NCI-H1105 treated with DMSO at 0.1 percent for 48 hours (cell line): ENCODE results near the gene MOB2.

Experiments used
- DNase-seq: peaks from one replicate; lab custom pipeline; 2025; lab: John Stamatoyannopoulos, UW

MOB2 gene

DNA sequence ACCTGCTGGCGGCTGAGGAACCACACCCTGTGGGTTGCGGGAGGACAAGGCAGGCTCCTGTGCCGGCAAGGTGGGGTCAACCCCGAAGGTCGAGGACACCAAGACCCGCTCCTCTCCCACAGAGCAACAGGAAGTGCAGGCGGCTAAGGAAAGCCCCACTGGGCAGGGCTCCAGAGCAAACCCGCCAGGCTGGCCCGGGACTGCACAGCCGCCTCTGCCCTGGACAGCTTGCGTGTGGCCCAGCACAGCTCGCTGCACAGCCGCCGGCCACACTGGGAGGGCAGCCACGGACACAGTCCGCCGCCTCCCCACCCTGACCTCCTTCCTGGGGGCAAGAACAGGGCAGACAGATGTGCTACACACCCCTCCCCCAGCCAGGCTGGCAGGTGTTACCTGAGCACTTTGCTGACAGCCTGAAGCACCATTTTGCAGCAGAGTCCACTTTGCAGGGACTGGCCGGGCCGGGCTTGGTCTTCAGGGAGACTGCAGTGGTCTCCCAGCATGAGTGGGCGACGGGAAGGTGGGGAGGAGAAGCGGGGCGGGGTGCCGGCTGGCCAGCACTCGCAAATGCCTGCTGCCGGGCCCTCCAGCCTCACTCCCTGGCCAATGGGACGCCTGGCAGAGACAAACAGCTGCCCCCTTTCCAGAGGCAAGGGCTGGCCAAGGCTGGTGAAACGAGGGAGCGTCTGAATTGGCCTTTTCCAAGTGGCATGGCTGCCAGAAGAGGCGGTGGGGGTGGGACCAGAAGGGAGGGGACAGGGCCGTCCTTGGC lies at the start of gene MOB2:
TSS of gene MOB2 (minus strand) at position 726 of the 772 bp plus-strand sequence. CDS start at position 503, 223 bp downstream.
- DNase-seq, result no peak

GRCh38 chr11:1534682-1535081 lies 48.1 kb upstream of the MOB2 start:
- DNase-seq, result no peak

DNA sequence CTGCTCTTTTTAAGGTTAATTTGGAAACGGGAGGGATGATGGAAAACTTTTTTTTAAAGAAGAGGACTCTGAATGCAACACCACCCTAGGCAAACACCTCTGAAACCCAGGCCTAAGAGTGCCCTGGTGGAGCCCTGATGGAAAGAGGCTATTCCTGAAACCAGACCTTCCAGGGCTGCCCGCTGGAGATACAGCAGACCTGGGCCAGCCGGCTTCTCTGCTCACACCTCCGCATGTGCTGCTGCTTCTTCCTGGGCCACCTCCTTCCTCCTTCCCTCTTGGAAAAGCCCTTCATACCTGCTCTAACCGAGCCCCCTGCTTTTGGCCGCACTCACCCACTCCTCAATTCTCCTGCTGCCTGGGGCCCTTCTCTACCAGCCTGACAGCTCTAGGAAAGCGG lies 47.6 kb upstream of the MOB2 start:
- DNase-seq, result no peak

DNA sequence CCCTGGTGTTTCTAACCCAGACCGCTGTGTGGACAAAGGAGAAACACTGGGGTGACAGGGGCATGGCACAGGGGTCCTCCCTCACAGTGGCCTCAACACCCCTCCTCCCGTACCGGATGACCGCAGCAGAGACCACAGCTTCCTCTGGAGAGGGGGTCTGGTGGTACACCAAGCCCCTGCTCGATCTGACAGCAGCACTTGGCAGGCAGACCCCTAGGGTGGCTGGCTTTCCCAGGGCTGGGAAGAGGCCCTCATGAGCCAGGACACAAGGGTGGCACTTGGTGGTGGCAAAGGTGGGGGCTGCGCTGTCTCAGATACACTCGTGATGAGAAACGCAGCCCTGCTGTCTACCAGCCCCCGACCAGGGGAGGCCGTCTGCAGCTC lies 46.8 kb upstream of the MOB2 start:
- DNase-seq, result no peak

GRCh38 chr11:1532606-1533341 lies 46.2 kb upstream of the MOB2 start:
- no peak for DNase-seq

- DNase-seq, result no peak
Measured at GRCh38 chr11:1532014-1532586, 45.5 kb upstream of the MOB2 start.

- DNase-seq, result no peak
Measured at GRCh38 chr11:1531449-1532013, 45.0 kb upstream of the MOB2 start.

GRCh38 chr11:1530686-1531448 lies 44.3 kb upstream of the MOB2 start:
- DNase-seq, result no peak

- no peak for DNase-seq
Measured at GRCh38 chr11:1529774-1530173, 43.2 kb upstream of the MOB2 start.

DNA sequence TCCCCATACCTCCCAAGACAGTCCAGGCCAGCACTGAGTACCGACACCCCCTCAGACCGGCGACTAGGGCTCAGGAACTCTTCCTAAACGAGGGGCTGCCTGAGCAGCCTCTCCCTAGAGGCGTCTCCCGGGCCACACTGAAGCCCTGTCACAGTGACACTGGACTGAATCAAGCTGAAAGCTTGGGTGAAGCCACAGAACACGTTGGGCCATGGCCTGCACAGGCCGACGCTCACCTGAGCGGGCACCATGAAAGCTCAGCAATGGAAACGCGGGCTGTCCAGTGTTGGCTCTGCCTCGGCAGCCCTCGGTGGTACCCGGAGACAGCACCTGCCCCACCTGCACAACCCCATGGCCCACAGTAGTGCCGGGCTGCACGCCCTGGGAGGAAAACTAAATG lies 42.7 kb upstream of the MOB2 start:
- no peak for DNase-seq

GRCh38 chr11:1528710-1529109 lies 42.1 kb upstream of the MOB2 start:
- no peak for DNase-seq

GRCh38 chr11:1526785-1527184 lies 40.2 kb upstream of the MOB2 start:
- no peak for DNase-seq

GRCh38 chr11:1523779-1524178 lies 37.2 kb upstream of the MOB2 start:
- DNase-seq, result no peak

- DNase-seq, result no peak
Measured at GRCh38 chr11:1523077-1523476, 36.5 kb upstream of the MOB2 start.

DNA sequence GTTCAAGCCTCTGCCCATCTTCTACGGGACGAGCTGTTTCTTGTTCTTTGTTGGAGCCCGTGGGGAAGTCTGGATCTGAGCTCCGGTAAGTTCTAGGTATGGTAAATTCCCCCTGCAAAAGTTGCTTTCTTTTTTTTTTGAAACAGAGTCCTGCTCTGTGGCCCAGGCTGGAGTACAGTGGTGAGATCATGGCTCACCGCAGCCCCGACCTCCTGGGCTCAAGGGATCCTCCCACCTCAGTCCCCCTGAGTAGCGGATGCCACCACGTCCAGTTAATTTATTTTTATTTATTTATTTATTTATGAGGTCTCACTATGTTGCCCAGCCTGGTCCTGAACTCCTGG lies 35.5 kb upstream of the MOB2 start:
- DNase-seq, result no peak

DNA sequence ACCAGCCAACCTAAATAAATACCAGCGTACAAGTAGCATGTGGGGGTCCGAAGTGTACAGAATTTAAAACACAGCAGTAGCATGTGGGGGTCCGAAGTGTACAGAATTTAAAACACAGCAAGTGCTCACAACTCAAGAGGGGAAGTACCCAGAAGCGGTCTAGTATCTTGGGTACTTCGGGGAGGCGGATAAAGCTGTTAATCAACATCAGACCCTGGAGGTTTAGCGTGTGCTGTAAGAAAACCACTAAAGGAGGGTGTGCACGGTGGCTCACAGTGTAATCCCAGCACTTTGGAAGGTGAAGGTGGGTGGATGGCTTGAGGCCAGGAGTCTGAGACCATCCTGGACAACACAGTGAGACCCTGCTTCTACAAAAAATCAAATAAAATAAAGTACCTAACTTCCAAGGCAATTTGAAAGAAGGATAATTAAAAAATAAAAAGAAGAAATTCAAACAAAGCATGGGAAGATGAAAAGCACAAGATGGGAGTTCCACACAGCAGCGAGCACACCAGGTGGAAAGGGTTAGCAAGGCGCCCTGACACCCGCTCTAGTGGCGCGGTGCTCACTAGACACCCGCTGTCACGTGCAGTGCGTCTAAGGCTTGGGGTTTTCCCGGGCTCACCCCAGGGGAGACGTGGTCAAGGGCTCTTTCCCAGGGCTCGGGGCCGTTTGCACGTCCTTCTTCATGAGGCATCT lies 35.0 kb upstream of the MOB2 start:
- no peak for DNase-seq

GRCh38 chr11:1520663-1521267 lies 34.2 kb upstream of the MOB2 start:
- no peak for DNase-seq

GRCh38 chr11:1520209-1520662 lies 33.7 kb upstream of the MOB2 start:
- DNase-seq, result no peak

GRCh38 chr11:1519028-1520010 lies 32.7 kb upstream of the MOB2 start:
- no peak for DNase-seq

DNA sequence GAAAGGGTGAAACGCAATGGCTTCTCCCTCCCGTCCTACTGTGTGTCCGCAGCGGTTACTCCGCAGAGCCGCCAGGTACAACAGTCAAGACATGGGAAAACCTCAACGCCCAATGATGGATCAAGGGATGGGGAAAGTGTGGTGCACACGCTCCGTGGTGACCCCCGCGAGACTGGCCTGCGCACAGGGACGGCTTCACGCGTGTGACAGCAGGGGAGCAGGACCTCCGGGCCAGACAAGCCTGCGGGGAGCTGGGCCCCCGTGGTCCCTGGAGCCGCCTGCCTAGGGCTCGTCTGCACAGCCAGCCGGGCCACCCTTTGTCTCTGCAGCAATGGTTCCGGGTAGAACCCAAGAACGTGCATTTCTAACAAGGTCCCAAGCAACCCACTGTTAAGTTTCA lies 31.7 kb upstream of the MOB2 start:
- DNase-seq, result no peak
